SK-N-MC (cell line): ENCODE results near the gene SLC25A22.

Experiments used
- DNase-seq: peaks from one replicate; pipeline ENCODE4 v3.0.0-alpha.2; 2011; ENCODE audit warnings: low read depth, low spot score
- H3K27ac ChIP-seq: fragments of 200-600 bp; sonication (generic); 2 replicates; pipeline ENCODE4 v1.5.1; 2016; ENCODE audit warnings: mixed run types
- H3K36me3 ChIP-seq: fragments of 200-600 bp; sonication (generic); 2 replicates; pipeline ENCODE4 v1.6.1; 2017; ENCODE audit warnings: antibody characterized with exemption, low read length, mixed read lengths; ENCODE audit not compliant: insufficient read depth
- H3K4me3 ChIP-seq: fragments of 200-600 bp; sonication (generic); 2 replicates; pipeline ENCODE4 v1.5.1; 2016
- H3K9ac ChIP-seq: fragments of 200-600 bp; sonication (generic); 2 replicates; pipeline ENCODE4 v1.8.0; 2017; ENCODE audit warnings: mixed run types, mixed read lengths; ENCODE audit not compliant: insufficient read length
- H3K9me3 ChIP-seq: fragments of 200-600 bp; sonication (generic); 2 replicates; pipeline ENCODE4 v1.6.1; 2017; ENCODE audit warnings: low read depth, mild to moderate bottlenecking, antibody characterized with exemption, low read length, moderate library complexity, mixed read lengths
- EZH2 ChIP-seq: fragments of 200-600 bp; sonication (generic); IDR thresholded peaks from one replicate; pipeline ENCODE4 v1.6.1; 2017; ENCODE audit warnings: antibody characterized with exemption
- FOXP2 ChIP-seq: optimal IDR thresholded peaks from 2 replicates; pipeline ENCODE3; 2011; ENCODE audit warnings: mild to moderate bottlenecking, moderate library complexity; ENCODE audit not compliant: insufficient read depth; ENCODE audit errors: extremely low read length, control extremely low read depth
- POLR2AphosphoS5 ChIP-seq: IDR thresholded peaks from 2 replicates; pipeline ENCODE4 v1.6.1; 2012; ENCODE audit warnings: mild to moderate bottlenecking, low read depth, low read length, borderline replicate concordance

Gene SLC25A22

DNA sequence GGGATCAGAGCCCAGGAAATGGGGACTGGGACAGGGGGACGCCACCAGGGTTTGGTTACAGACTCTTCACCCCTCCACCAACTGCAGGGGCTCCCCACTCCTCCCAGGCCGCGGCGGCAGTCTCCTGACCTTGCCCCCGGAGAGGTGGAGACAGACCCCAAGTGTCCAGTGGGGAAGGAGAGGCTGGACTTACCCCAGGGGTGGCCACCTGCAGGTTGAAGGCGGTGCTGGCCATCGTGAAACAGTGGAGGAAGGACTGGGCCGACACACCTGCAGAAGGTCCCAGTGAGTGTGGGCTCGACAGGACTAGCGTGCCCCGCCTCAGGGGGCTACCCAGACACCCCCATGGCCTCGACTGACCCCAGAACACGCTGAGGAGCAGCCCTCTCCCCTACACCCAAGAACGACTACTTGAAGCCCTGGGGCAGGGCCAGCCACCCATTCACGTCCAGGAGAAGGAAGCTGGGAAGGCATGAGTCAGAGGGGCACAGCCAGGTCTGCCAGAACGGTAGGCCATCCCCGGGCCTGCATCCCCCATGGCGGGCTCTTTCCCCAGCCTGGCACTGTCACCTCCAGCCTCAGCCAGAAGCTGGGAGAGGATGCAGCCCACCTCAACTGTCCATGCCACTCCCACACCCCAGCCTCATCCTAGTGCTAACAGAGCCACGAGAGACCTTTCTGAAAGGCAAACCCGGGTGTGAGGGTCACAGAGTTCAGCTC lies 23.0 kb downstream of the SLC25A22 start:
- Histone ChIP-seq H3K36me3 (peaks cover 37% of the 10 kb centered on the region; the same call in 1 of the 2 replicates), H3K9ac (no peak overlapping the region), H3K4me3 (no peak overlapping the region), H3K27ac (no peak overlapping the region), H3K9me3 (no peaks in the 10 kb centered on the region)
- TF ChIP-seq FOXP2, result no peak
- no peak for TF ChIP-seq POLR2AphosphoS5
- DNase-seq, result no peak

DNA sequence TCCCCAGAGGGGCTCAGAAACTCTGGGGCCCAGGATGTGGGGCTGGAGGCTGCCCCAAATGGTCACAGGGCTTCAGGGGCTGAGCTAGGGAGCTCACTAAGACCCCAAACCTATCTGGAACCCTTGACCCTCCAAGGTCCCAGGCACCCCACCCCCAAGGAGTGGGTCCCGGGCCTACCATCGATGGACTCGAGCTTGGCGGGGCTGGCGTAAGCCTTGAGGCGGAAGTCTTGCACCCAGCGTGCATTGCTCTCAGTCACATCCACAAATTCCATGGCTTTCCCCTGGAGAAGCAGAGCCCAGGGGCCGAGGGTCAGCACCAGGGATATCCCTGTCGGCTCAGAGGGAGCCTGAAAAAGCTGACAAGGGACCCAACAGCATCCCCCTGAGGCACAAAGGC lies 24.3 kb downstream of the SLC25A22 start:
- TF ChIP-seq FOXP2 (no peak), POLR2AphosphoS5 (no peak), EZH2 (no peak)
- DNase-seq, result no peak
- H3K9me3 ChIP-seq, result no peaks in the 10 kb centered on the region
- no peak overlapping the region for H3K27ac ChIP-seq
- peaks cover 40% of the 10 kb centered on the region; the same call in 1 of the 2 replicates for H3K36me3 ChIP-seq
- no peak overlapping the region for H3K9ac ChIP-seq
- H3K4me3 ChIP-seq, result no peak overlapping the region

GRCh38 chr11:773425-773824 lies 24.7 kb downstream of the SLC25A22 start:
- no peak overlapping the region for H3K4me3 ChIP-seq
- H3K36me3 ChIP-seq, result peaks cover 40% of the 10 kb centered on the region; the same call in 1 of the 2 replicates
- no peak for TF ChIP-seq EZH2
- TF ChIP-seq FOXP2, result no peak
- no peak for TF ChIP-seq POLR2AphosphoS5
- no peak overlapping the region for H3K9ac ChIP-seq
- DNase-seq, result no peak
- no peak overlapping the region for H3K27ac ChIP-seq
- H3K9me3 ChIP-seq, result no peaks in the 10 kb centered on the region

DNA sequence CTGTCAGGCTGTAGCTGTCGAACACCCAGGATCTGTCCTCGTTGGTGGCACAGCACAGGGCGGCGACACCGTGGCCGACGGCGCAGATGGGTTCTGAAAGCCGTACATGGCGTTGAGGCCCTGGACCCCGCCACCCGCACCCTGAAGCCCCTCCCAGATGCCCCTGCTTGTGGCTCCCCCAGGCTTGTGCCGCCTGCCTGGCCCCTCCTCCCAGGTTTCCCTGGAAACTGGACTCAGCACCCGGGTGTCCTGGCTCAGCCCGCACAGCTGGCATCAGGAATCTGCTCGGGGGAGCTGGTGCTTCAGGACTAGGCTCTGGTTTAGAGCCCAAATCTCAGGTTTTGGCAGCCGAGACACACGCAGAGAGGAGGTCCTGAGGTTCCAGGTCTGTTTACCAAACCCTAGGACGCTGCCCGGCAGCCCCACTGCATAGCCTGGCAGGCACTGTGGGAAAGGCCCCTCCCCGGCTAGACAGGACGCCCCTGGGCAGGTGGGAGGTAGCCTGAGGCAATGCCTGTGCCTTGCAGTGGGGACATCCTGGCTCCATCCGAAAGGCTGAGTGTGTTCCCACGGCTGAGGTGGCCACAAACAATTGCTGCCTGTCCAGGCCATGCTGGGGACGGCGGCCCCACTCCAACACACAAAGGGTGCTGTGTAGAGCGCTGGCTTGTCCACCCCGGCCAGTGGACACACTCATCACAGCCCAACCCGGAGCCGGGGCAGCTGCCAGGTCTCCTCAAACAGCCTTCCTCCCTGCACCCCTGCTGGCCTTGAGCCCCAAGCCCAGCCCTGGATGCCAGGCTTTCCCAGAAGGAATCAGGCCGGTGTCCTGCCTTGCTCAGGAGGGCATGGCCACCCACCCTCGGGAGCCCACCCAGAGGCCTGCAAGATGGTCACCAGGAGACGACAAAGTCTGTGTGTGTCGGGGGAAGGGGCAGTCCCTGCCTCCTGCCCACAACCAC lies 25.4 kb downstream of the SLC25A22 start:
- TF ChIP-seq EZH2, result no peak
- TF ChIP-seq POLR2AphosphoS5, result no peak
- no peak for TF ChIP-seq FOXP2
- Histone ChIP-seq H3K9ac (no peak overlapping the region), H3K9me3 (no peaks in the 10 kb centered on the region), H3K4me3 (no peak overlapping the region), H3K27ac (no peak overlapping the region), H3K36me3 (peaks cover 40% of the 10 kb centered on the region; the same call in 1 of the 2 replicates)
- no peak for DNase-seq

DNA sequence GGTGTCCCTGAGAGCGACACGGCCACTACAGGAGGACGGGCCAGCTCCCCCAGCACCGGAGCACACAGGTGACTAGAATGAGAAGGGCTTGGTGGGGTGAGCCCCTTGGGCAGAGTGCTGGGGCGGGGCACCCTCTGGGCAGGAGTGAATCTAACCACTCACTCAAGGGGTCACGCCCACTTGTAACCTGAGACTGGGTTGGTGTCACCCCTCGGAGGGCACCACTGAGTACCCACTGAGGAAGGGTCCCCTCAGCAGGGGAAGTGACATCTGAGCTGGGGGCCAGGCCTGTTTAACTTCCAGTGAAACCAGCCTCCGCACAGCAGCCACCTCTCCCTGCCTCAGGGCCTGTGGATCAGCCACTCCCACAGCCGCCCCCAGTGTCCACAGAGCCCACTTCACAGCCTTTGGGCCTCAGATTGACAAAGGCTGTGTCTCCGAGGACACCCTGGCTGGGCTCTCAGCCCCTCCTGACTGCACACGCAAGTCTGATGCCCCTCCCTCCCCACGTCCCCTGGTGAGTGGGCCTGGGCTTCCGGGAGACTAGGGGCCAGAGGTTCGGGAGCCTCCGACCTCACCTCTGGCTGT lies 26.4 kb downstream of the SLC25A22 start:
- H3K36me3 ChIP-seq, result peaks cover 45% of the 10 kb centered on the region; the same call in 1 of the 2 replicates

DNA sequence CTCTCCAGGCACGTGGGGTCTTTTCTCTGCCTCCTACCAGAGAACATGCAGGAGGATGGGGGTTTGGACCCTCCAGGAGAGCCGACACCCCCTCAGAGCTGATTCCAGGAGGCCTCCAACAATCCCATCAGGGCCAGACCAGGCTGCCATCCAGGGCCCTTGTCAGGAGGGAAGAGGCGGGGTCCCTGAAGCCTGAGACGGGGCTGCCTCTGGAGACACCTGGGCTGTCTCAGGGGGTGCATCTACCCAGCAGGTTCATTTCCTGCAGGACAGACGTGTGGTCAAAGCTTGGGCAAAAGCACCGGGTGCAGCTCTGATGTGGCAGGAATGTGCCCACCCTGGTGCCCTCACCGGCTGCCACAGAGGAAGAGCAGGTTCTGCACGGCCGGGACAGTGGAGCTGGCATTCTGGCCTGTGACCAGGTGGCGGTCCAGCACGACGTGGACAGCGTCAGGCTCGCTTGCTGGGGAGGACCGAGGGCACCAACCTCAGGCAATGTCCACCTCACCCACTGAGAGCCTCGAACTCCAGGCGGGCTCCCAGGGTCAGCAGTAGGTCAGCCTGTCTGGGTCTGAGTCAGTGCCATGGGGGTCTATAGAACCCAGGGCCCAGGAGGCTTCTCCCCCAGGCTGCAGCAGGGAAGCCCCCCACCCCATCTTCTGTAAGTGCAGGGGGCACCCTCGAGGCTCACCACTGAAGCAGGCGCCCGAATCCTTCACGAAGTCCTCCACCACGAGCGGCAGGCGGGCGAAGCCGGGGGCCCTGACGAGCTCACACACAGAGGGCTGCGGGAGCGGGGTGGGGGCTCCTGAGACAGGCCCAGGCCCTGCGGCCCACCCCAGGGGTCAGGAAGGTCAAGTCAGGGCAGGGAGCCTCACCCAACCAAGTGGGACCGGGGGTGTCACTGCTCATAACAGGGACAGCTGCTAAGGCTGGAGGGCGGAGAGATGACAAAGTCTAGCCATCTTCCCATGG lies 27.2 kb downstream of the SLC25A22 start:
- H3K27ac ChIP-seq, result no peak overlapping the region
- TF ChIP-seq POLR2AphosphoS5, result no peak
- no peak for TF ChIP-seq EZH2
- no peak for TF ChIP-seq FOXP2
- no peak overlapping the region for H3K9ac ChIP-seq
- no peak for DNase-seq
- H3K4me3 ChIP-seq, result no peak overlapping the region
- no peaks in the 10 kb centered on the region for H3K9me3 ChIP-seq
- peaks cover 53% of the 10 kb centered on the region for H3K36me3 ChIP-seq

More for the DNA sequence above, 26.4 kb downstream of the SLC25A22 start:
- Histone ChIP-seq H3K9ac (no peak overlapping the region), H3K9me3 (no peaks in the 10 kb centered on the region), H3K27ac (no peak overlapping the region), H3K4me3 (no peak overlapping the region)
- TF ChIP-seq FOXP2, result no peak
- no peak for TF ChIP-seq EZH2
- no peak for TF ChIP-seq POLR2AphosphoS5
- no peak for DNase-seq

GRCh38 chr11:769887-770641 lies 28.0 kb downstream of the SLC25A22 start:
- H3K4me3 ChIP-seq, result no peak overlapping the region
- H3K27ac ChIP-seq, result no peak overlapping the region
- H3K9me3 ChIP-seq, result no peaks in the 10 kb centered on the region
- H3K36me3 ChIP-seq, result peaks cover 54% of the 10 kb centered on the region
- H3K9ac ChIP-seq, result no peak overlapping the region
- DNase-seq, result no peak
- TF ChIP-seq FOXP2 (no peak), POLR2AphosphoS5 (no peak), EZH2 (no peak)
